ENCODE data around the gene AKR1A1.
"Not testable (repeated sequence)": the region's sequence is repeated elsewhere in the genome, so short reads cannot be mapped to it uniquely, and the experiment has no call there.

AKR1A1 gene

DNA sequence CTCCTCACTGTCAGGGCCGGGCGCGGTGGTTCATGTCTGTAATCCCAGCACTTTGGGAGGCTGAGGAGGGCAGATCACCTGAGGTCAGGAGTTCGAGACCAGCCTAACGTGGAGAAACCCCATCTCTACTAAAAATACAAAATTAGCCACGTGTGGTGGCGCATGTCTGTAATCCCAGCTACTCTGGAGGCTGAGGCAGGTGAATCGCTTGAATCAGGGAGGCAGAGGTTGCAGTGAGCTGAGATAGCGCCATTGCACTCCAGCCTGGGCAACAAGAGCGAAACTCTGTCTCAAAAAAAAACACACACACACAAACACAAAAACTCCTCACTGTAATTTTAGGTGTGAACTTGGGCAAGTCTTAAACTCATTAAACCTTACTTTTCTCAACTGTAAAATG is 26.7 kb upstream of the AKR1A1 start:
- DNase-seq (ENCODE audit: low spot score), result not testable (repeated sequence)

- DNase-seq (ENCODE audit: low spot score), result no peak
These were observed 24.4 kb upstream of the AKR1A1 start for GRCh38 chr1:45526135-45526644.

DNA sequence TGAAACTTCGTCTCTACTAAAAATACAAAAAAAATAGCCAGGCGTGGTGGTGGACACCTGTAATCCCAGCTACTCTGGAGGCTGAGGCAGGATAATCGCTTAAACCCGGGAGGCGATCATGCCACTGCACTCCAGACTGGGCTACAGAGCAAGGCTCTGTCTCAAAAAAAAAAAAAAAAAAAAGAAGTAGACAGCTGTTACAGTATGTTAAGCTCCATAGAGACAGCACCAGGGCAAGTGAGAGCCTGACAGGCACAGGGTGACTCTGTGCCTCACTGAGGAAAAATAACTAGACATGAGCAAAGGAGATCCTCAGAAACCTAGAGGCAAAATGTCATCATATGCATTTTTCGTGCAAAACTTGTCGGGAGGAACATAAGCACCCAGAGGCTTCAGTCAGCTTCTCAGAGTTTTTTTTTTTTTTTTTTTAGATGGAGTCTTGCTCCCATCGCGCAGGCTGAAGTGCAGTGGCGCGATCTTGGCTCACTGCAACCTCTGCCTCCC is 19.9 kb upstream of the AKR1A1 start:
- DNase-seq (ENCODE audit: low spot score), result no peak

DNA sequence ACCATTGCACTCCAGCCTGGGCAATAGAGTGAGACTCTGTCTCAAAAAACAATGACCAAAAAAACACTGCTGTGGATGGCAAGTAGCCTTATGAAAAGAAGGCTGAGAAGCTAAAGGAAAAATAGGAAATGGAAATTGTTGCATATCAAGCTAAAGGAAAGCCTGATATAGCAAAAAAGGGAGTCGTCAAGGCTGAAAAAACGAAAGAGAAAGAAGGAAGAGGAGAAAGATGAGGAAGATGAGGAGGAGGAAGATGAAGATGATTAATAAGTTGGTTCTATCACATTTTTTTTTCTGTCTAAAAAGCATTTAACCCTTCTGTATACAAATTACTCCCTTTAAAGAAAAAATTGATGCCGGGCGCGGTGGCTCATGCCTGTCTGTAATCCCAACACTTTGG is 18.8 kb upstream of the AKR1A1 start:
- DNase-seq (ENCODE audit: low spot score), result no peak

GRCh38 chr1:45535988-45536766 is 14.4 kb upstream of the AKR1A1 start:
- no peak for DNase-seq (ENCODE audit: low spot score)

GRCh38 chr1:45536886-45537285 is 13.7 kb upstream of the AKR1A1 start:
- DNase-seq (ENCODE audit: low spot score), result no peak

DNA sequence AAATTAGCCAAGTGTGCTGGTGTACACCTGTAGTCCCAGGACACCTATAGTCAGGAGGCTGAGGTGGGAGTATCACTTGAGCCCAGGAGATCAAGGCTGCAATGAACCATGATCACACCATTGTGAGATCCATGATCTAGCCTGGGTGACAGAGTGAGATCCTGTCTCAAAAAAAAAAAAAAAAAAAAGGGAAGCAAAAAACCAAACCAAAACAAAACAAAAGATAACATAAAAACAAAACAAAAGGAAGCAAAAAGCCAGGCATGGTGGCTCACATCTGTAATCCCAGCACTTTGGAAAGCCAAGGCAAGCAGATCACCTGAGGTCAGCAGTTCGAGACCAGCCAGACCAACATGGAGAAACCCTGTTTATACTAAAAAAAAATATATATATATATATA is 9.4 kb upstream of the AKR1A1 start:
- DNase-seq (ENCODE audit: low spot score), result no peak

DNA sequence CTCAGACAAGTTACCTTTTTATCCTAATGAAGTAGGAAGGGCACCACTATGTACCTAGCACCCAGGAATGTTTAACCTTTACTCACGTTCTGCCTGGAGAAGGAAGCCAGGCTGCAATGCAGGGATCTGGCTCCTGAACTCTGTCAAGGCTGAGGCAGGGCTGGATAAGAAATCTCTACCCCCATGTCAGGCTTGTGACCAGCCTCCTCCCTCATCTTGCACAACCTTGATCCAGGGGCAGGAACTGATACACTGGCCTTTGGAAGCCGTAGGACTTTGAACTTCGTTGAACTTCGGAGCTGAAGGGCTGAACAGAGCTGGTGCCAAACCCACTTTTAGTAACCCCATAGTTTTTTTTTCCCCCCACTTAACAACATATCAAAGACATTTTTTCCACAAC is 8.0 kb upstream of the AKR1A1 start:
- DNase-seq (ENCODE audit: low spot score), result no peak

GRCh38 chr1:45543581-45544417 is 6.8 kb upstream of the AKR1A1 start:
- DNase-seq (ENCODE audit: low spot score), result no peak

DNA sequence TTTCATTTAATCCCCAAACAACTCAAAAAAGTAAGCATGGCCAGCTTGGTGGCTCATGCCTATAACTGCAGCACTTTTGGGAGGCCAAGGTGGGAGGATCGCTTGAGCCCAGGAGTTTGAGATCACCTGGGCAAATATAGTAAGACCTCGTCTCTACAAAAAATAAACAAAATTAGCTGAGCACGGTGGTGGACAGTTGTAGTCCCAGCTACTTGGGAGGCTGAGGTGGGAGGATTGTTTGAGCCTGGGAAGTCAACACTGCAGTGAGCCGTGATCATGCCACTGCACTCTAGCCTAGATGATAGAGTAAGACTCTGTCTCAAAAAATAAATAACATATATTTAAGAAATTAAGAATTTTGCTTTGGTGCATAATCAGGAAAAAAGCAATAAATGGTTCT is 6.1 kb upstream of the AKR1A1 start:
- DNase-seq (ENCODE audit: low spot score), result no peak

- no peak for DNase-seq (ENCODE audit: low spot score)
These were observed 5.6 kb upstream of the AKR1A1 start for GRCh38 chr1:45545019-45545493.

DNA sequence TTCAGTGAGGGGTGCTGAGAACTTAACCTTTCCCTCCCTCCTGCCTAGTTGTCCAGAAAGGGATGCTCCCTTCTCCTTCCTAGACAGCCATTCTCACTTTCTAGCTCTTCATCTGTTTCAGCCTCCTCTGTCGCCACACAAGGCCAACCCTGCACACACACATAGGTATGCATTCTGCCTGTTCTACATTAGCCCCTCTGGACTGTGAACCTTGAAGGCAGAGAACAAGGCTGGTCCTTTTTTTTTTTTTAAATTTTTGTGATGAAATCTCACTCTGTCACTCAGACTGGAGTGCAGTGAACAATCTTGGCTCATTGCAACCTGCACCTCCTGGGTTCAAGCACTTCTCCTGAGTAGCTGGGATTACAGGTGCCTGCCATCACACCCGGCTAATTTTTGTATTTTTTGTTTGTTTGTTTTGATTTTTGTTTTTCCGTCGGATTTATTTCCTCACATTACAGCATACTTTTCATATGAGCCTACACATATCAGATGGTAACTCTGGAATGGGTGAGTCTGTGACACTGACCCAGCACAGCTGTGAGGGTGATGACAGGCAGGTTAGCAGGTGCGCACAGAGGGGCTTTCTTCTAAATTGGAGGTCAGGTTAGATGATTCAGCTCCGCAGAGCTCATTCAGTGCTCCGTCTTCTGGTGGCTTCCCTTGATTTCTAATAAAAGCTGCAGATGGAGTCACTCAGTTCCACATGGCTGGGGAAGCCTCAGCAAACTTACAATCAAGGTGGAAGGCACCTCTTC is 4.9 kb upstream of the AKR1A1 start:
- DNase-seq (ENCODE audit: low spot score), result no peak

- no peak for DNase-seq (ENCODE audit: low spot score)
These were observed 1.1 kb downstream of the AKR1A1 start for GRCh38 chr1:45551684-45552083.

DNA sequence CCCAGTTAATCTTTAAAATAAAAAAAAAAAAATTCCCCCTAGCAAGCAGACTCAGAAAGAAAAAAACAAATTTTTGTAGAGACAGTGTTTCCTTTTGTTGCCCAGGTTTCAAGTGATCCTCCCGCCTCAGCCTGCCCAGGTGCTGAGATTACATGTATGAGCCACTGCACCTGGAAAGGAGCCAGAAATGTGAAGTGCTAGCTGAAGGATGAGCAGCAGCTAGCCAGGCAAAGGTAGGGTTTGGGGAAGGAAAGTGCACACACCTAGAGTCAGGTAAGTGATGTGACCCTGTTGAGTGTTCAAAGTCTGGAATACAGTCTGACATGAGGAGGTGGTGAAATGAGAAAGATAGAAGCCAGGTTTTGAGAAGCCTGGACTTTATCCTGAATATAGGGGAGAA is 1.7 kb downstream of the AKR1A1 start:
- DNase-seq (ENCODE audit: low spot score), result no peak

DNA sequence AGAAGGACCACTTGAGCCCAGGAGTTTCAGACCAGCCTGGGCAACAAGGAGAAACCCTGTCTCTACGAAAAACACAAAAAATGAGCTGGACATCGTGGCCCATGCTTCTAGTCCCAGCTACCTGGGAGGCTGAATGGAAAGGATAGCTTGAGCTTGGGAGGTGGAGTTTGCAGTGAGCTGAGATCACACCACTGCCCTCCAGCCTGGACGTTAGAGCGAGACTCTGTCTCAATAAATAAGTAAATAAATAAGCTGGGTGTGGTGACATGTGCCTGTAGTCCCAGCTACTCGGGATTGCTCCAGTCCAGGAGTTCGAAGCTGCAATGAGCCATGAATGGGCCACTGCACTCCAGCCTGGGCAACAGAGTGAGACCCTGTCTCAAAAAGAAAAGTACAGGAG is 3.6 kb downstream of the AKR1A1 start:
- no peak for DNase-seq (ENCODE audit: low spot score)

- DNase-seq (ENCODE audit: low spot score), result no peak
These were observed 6.9 kb downstream of the AKR1A1 start for GRCh38 chr1:45557422-45557944.

DNA sequence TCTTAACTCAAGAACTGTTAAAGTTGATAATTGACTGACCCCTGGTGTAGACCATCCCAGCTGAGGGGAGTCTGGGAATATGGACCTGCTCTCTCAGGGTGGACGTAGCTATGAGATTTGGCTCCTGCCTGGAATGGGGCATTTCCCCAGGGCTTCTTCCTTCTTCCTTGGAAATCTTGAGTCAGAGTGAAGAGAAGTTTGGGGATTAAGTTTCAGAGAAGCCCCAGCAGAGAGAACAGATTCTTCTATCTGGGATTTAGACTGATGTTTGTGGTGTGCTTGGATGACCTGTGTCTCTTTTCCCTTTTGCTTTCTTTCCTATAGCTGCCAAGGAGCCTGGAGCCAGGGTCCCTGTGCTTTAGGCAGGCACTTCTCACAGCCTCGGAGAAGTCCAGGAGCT is 13.2 kb downstream of the AKR1A1 start:
- DNase-seq (ENCODE audit: low spot score), result no peak

GRCh38 chr1:45566722-45567121 is 16.1 kb downstream of the AKR1A1 start:
- no peak for DNase-seq (ENCODE audit: low spot score)

DNA sequence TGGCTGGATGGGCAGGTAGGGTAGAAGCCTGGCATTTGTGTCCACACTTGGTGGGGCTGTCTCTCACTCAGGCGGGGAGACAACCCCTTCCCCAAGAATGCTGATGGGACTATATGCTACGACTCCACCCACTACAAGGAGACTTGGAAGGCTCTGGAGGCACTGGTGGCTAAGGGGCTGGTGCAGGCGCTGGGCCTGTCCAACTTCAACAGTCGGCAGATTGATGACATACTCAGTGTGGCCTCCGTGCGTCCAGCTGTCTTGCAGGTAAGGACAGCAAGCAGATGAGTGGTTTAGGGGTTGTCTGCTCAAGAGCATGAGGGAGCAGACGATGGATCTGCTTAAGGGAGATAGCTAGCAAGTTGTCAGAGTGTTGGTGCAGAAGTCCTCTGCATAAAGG is 17.3 kb downstream of the AKR1A1 start:
- no peak for DNase-seq (ENCODE audit: low spot score)

- no peak for DNase-seq (ENCODE audit: low spot score)
These were observed 17.8 kb downstream of the AKR1A1 start for GRCh38 chr1:45568421-45568820.

DNA sequence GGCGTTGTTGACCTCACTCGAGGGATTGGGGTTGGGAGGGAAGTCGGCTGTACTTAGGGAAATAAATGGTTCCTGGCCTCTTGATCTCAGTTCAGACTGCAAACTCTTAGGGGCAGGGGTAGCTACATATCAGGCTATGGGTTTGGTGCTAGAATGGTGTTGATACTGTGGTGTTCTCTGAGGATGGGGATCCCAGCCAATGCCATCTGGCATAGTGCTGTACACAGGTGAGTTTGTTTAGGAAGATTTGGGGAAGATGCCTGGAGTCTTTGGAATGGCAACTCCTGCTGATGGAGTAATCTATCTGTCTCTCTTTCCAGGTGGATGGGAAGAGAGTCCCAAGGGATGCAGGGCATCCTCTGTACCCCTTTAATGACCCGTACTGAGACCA is 18.9 kb downstream of the AKR1A1 start:
- no peak for DNase-seq (ENCODE audit: low spot score)

Measured in putamen (tissue), 1 donor.